ENCODE measurements around the gene AFP. TPM values are rescaled to one million over a fixed set of nuclear protein-coding genes. Genes with fewer than 3 reads are reported as not detected.

Gene AFP
- total RNA-seq, 4 donors from 2014 or later: not detected

GRCh38 chr4:73439445-73439844 is 3.4 kb downstream of the AFP start:
- no peak for TF ChIP-seq CTCF (IDR thresholded peaks at IDR 0.05; ENCODE audit: low read depth)

- TF ChIP-seq CTCF (IDR thresholded peaks at IDR 0.05; ENCODE audit: low read depth): no peak
Observed at GRCh38 chr4:73439991-73440390, 4.0 kb downstream of the AFP start.

- no peak for TF ChIP-seq CTCF (IDR thresholded peaks at IDR 0.05; ENCODE audit: low read depth)
Observed at GRCh38 chr4:73440653-73441052, 4.6 kb downstream of the AFP start.

- no peak for TF ChIP-seq CTCF (IDR thresholded peaks at IDR 0.05; ENCODE audit: low read depth)
Observed at GRCh38 chr4:73442275-73442674, 6.3 kb downstream of the AFP start.

GRCh38 chr4:73443224-73443623 is 7.2 kb downstream of the AFP start:
- TF ChIP-seq CTCF (IDR thresholded peaks at IDR 0.05; ENCODE audit: low read depth): no peak

- TF ChIP-seq CTCF (IDR thresholded peaks at IDR 0.05; ENCODE audit: low read depth): no peak
Observed at GRCh38 chr4:73445383-73446335, 9.6 kb downstream of the AFP start.

- no peak for TF ChIP-seq CTCF (IDR thresholded peaks at IDR 0.05; ENCODE audit: low read depth)
Observed at GRCh38 chr4:73446336-73446938, 10.4 kb downstream of the AFP start.

Data from subcutaneous adipose tissue (tissue), 4 donors.